GM18867 (cell line): Measurements from ENCODE around the gene TNS1.

Experiments used
- ATAC-seq: cut with Tn5 transposase; IDR thresholded peaks from one replicate; pipeline ENCODE4 v1.9.1; 2021; ENCODE audit warnings: mild to moderate bottlenecking, moderate library complexity; ENCODE audit not compliant: unreplicated experiment

The TNS1 gene

GRCh38 chr2:218002143-218002844, 501 bp downstream of the TNS1 start:
- ATAC-seq: no peak

GRCh38 chr2:218001629-218002028, 1.2 kb downstream of the TNS1 start:
- ATAC-seq: no peak

DNA sequence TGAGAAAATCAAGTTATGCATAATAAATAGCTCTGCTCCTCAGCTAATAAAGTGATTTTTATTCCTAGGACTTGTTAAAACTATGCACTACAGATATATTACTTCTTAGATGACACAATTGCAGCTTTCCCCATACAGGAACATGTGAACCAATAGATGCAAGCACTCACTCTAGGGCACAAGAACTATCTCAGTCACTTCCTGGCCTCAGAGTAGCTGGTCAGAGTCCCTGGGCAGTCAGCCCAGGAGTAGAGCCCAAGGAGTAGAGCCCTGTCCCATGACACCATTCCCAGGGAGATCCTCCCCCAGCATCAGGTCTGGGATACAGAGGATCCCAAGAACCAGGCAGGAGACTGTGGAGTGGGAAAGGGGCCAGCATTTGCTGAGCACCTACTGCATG, 2.7 kb downstream of the TNS1 start:
- no peak for ATAC-seq

GRCh38 chr2:217999595-217999959, 3.2 kb downstream of the TNS1 start:
- ATAC-seq: no peak

- peak; percentile 74 for ATAC-seq
These were observed 3.7 kb downstream of the TNS1 start for GRCh38 chr2:217998926-217999594.

DNA sequence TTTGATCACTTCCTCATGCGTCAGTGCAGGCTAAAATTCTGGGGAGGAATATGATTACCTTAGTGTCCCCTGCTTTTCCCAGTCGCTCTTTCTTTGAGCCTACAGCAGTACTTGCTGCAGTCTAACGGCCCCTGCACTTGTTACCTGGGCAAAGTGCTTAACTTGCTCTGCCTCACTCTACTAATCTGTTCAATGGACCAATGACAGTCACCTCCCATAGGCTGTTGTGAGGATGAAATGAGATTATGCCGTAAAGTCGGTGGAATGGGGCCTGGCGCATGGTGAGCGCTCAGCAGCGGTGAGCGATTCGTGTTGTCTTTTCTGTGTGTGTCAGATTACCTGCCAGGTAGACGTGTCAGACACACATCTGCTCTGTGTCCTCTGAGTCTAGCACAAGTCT, 5.3 kb downstream of the TNS1 start:
- ATAC-seq: no peak

DNA sequence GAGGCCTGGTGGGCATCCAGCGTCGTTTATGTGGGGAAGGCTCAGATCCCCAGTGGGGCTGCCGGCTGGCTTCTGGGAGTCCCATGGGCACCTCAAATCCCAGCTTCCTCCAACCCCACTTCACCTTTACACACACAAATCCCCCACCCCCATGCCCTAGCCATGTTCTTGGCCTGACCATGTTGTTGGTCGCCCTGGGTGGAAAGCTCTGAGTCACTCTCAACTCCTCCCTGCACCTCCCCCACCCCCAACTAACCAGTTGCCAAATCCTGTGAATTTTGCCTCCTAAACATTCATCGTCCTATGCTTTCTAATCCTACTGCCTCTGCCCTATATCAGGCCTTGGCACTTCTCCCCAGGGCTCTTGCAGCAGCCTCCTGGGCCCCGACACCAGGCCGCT, 6.4 kb downstream of the TNS1 start:
- ATAC-seq: no peak

DNA sequence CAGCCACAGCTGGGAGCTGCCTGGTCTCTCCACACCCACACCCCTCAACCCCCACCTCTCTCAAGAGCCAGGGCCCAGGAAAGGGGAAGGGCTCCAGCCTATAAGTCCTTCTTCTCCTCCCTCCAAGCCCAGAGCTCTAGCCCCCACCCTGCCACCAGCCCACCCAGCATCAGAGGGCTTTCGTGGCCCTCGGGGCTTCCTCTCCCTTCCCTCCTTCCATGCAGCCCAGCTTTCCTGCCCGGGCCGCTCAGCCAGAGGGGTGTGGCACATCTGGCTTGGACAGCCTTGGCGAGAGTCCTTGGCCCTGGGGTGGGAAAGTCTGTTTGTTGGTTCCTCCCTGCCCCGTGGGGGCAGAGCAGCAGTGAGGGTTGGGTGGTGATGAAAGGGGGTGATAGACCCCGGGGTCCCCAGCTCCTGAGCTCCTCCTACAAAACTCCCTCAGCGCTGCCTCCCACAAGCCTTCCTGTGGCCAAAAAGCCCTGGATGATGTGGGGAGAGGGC, 7.0 kb downstream of the TNS1 start:
- no peak for ATAC-seq

DNA sequence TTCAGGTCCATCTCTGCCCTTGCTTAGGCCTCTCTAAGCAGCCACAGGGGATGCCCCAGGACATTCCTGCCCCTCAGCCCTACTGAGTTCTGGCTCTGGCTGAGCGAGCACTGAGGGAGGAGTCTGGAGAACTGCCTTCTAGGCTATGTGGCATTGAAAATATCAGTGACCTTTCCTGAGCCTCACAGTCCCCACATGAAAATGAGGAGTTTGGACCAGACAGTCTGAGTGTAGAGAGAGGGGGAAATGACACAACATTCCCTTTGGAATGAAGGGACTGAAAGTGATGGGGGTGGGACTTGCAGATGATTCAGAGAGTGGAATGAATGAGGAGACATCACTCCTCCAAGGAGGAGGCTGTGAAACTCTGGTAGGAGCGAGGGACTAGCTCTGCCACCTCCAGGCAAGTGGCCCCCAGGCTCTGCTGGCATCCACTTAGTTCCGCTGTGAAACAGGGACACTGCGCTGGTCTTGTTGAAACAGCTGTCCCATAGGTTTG, 8.0 kb downstream of the TNS1 start:
- no peak for ATAC-seq

- ATAC-seq: no peak
These were observed 8.9 kb downstream of the TNS1 start for GRCh38 chr2:217993817-217994463.

- ATAC-seq: no peak
These were observed 9.7 kb downstream of the TNS1 start for GRCh38 chr2:217993138-217993537.

- no peak for ATAC-seq
These were observed 10.7 kb downstream of the TNS1 start for GRCh38 chr2:217992061-217992460.

DNA sequence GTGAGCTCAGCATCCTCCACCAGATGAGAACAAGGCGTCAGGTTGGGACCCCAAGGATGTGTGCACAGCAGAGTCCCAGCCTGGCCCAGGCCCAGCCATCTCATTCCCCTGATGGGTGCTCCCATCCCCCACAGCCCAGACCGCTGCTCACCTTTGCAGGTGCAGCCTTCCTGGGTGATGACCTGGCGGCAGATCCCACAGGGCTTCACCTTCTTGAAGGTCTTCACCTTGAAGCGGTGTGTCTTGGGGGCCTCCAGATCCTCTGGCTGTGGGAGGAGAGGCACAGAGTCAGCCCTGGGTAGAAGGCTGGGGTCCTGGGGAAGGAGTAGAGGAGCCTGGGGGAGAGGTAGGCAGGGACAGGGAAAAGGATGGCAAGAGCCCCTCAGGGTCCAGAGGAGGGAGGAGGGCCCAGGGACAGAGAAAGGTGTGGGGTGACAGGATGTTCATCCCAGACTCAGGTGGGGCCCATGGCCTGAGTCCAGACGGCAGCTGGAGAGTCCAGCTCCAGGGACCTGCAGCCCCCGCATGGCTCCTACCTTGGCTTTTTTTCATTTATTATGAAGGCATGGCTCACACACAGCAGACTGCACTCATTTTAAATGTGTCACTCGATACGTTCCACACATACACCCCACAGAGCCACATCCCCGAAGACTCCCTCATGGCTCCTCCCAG, 11.9 kb downstream of the TNS1 start:
- no peak for ATAC-seq

DNA sequence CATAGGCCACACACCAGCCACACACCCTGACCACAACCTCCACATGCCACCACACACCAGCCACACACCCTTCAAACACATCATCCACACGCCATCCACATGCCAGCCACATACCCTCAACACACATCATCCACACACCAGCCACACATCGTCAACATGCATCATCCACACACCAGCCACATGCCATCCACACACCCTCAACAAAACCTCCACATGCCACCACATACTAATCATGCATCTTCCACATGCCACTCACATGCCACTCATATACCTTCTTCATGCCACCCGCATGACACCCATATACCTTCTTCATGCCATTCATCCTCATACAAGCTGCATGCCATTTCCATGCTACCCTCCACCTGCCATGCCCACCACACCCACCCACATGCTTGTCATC, 12.4 kb downstream of the TNS1 start:
- no peak for ATAC-seq

DNA sequence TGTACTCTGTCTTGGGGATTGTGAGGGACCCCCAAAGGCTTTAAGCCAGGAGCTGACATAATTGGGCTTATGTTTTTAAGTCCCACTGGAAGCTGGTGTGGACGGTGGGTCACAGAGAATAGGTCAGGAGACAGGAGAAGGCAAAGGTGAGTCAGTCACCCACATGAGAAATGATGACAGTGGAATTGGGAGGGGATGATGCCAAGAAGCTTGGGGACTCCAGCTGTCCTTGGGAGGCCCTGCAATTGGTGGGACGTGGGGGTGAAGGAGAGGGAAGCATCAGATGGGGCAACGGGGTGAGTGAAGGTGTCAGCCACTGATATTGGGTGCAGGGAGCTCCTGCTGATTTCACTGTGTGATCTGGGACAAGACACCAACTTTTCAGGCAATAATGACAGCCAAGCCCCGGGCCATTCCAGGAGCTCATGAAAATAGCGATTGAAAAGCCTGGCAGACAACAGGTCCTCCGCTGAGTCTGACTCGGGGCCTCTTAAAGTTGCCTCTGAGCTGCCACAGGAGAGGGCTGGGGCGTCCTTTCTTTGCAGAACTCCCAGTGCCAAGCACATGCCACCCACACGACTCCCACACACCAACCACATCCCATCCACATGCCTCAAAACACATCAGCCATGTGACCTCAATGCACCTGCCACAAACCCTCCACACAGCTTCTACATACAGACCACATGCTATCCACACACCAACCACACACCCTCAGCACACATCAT, 13.4 kb downstream of the TNS1 start:
- ATAC-seq: no peak

DNA sequence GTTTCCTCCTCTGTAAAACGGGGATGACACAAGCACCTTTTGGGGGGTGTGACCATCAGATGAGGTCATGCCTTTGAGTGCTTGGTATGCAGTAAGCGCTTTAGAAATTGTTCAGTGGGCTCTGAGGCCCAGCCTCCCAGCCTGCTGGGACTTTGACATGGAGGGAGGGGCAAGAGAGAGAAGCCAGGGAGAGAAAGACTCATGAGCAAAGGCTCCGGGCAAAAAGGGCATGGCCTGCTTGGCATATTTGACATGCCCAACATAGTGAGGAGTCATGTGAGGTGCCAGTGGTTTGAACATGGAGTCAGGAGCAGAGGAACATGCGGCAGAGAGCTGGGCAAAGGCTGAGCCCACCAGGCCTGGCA, 14.0 kb downstream of the TNS1 start:
- ATAC-seq: no peak

DNA sequence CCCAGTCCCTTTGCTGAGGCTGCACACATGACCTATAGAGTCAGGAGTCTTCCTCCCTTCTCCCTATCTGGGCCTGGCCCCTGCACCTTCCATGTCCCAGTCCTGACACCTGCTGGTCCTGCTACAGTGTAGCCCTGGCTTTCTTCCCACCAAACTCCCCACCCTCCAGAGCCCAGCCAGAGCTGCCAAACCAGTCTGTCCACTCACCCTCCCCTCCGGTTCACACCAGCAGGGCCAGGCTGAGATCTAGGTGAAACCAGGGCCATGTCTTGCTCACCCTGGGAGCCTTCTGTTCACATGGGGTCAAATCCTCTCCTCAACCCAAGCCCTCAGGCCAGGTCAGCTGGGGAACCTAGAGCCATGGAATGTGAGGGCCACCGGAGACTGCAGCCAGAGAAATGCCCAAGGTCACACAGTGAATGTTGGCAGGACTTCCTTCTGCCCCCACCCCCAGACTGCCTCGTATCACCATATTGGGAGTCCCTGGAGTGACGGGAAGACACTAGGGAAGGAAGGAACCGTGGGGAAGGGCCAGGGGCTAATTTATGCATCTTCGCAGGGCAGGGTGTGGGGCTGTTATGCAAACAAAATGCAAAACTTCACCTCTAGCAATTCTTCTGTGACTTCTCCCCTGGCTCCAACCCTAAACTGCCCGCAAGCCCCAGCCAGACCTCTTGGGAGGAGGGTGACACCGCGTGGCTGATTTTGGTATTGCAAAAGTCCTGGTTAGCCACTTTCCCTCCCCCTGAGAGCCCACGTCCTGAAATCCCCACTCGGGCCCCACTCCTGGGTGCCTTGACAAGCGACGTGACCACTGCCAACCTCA, 14.6 kb downstream of the TNS1 start:
- peak; percentile 65 for ATAC-seq

- ATAC-seq: no peak
These were observed 15.4 kb downstream of the TNS1 start for GRCh38 chr2:217987391-217987790.

- no peak for ATAC-seq
These were observed 16.4 kb downstream of the TNS1 start for GRCh38 chr2:217986256-217986961.
